Spleen (tissue), 11 donors: ENCODE data around the gene EXOSC1. TPM values are rescaled to one million over a fixed set of nuclear protein-coding genes. Genes with fewer than 3 reads are reported as not detected.

ENCODE experiments used
- DNase-seq: peaks from one replicate; pipeline ENCODE4 v3.0.0-alpha.2; 2020
- H3K27ac ChIP-seq, 8 donors: fragments of 200-600 bp; sonication (generic) in 7 of 8; 1 replicate in 4 of 8; 2 replicates in 4 of 8; pipeline versions ENCODE4 v1.5.0 to v1.8.0; 2016 to 2021; ENCODE audit warnings: inconsistent platforms in 4 of 8, mild to moderate bottlenecking in 4 of 8, moderate library complexity in 1 of 8
- H3K27me3 ChIP-seq, 7 donors: fragments of 200-600 bp; sonication (generic) in 6 of 7; replicated peaks in 1 of 7; 1 replicate in 4 of 7; 2 replicates in 3 of 7; pipeline versions ENCODE4 v1.5.0 to v1.8.0; 2016 to 2021; ENCODE audit warnings: inconsistent platforms in 3 of 7, mild to moderate bottlenecking in 1 of 7
- H3K36me3 ChIP-seq, 6 donors: fragments of 200-600 bp; sonication (generic) in 5 of 6; 1 replicate in 4 of 6; 2 replicates in 2 of 6; pipeline versions ENCODE4 v1.5.0 to v1.8.0; 2016 to 2021; ENCODE audit warnings: inconsistent platforms in 2 of 6
- H3K4me1 ChIP-seq, 6 donors: fragments of 200-600 bp; sonication (generic) in 5 of 6; 1 replicate in 3 of 6; 2 replicates in 3 of 6; pipeline versions ENCODE4 v1.5.0 to v1.8.0; 2016 to 2021; ENCODE audit warnings: inconsistent platforms in 3 of 6
- H3K4me3 ChIP-seq, 8 donors: fragments of 200-600 bp; sonication (generic) in 7 of 8; 1 replicate in 4 of 8; 2 replicates in 4 of 8; pipeline versions ENCODE4 v1.5.0 to v1.8.0; 2016 to 2021; ENCODE audit warnings: inconsistent platforms in 4 of 8, mild to moderate bottlenecking in 4 of 8, moderate library complexity in 2 of 8
- H3K9me3 ChIP-seq, 8 donors: fragments of 200-600 bp; sonication (generic) in 7 of 8; 1 replicate in 4 of 8; 2 replicates in 4 of 8; pipeline versions ENCODE4 v1.5.0 to v1.8.0; 2016 to 2021; ENCODE audit warnings: inconsistent platforms in 4 of 8
- CTCF ChIP-seq, 11 experiments: fragments of 200-600 bp in 7 of 11; fragments of 450-650 bp in 4 of 11; sonication (generic) in 4 of 11; IDR thresholded peaks in 8 of 11; conservative IDR thresholded peaks in 3 of 11; 1 replicate in 7 of 11; 2 replicates in 4 of 11; pipeline versions ENCODE4 v1.4.0 to v1.8.0; 2016 to 2021; ENCODE audit warnings: antibody characterized with exemption in 11 of 11, inconsistent platforms in 4 of 11, mild to moderate bottlenecking in 1 of 11
- POLR2AphosphoS5 ChIP-seq, 3 donors: sonication (generic); formaldehyde crosslinking; IDR thresholded peaks; one replicate each; pipeline ENCODE4 v1.5.1; 2017; ENCODE audit warnings: antibody characterized with exemption in 3 of 3
- WGBS, 5 donors: extraction: QIAGEN DNeasy Blood & Tissue Kit in 3 of 5; methylation state at CpG; one replicate each; pipeline versions ENCODE4 v1.1.5 to v1.1.7; 2013 to 2018; 5-methylcytosine and 5-hydroxymethylcytosine counted together
- intact Hi-C: fragments of 100-400 bp; cut with DNase I; formaldehyde crosslinking; loops from one replicate; pipeline ENCODE4 v1.15.0; 2023; ENCODE audit warnings: low total_unique reads
- polyA plus RNA-seq, 3 donors: library from polyadenylated mRNA; stranded (reverse); fragments of 200-250 nt; gene quantifications; one replicate each; pipeline ENCODE4 v1.2.1, GENCODE V29; 2013
- small RNA-seq, 4 donors: library from RNA; depleted of rRNA; stranded (forward); fragments of <200 nt; gene quantifications; one replicate each; pipeline ENCODE3, GENCODE V24; 2016
- total RNA-seq, 7 donors: library from RNA; depleted of rRNA in 3 of 7; stranded (reverse); fragments of >200 nt in 3 of 7; fragmentation: NEBNext Ultra II Directional in 4 of 7; extraction: Animal tissue kit (Norgen Biotek cat#: 25700) in 4 of 7; gene quantifications; one replicate each; pipeline versions ENCODE4 v1.1.0 to v1.2.1, GENCODE V29; 2016 to 2021
- donor health status: healthy with polysubstance abuse.
- donor health status: DM: no; HTN: no; CAD: no; lungs with moderate emphysema.
- donor health status: DM: no; HTN: no; CAD: no.
- donor health status: Bipolar disorder and iron deficiency.
- donor health status: healthy.
- donor health status: DM: no; HTN: no; CAD: no.
- donor health status: DM: yes; HTN: yes; CAD: no.

Gene EXOSC1
- total and polyA plus RNA-seq, 10 donors = 28.7 to 50.5 (median 37.2) TPM

GRCh38 chr10:97388152-97388551, 57.7 kb downstream of the EXOSC1 start:
- peaks cover 0 to 23% (median 1%) of the 10 kb centered on the region in 6 donors for H3K4me1 ChIP-seq
- no peaks in the 10 kb centered on the region for H3K27me3 ChIP-seq
- WGBS, 5 donors = 54 to 86% (median 81%) methylated on average over 2 to 5 of the region's 5 CpGs
- TF ChIP-seq CTCF (IDR thresholded peaks at IDR 0.05 in 8 of 11, conservative IDR thresholded peaks at IDR 0.05 in 3 of 11) = no peak
- peak in 2 of 3 donors; percentile 27 to 48 for TF ChIP-seq POLR2AphosphoS5 (IDR thresholded peaks at IDR 0.05)
- H3K36me3 ChIP-seq = peaks cover 0 to 100% (median 65%) of the 10 kb centered on the region in 6 donors
- intact Hi-C loops = no loop called here
- DNase-seq = peak; percentile 77
- H3K27ac ChIP-seq = peak overlapping the region in 2 of 8 donors; percentile 7 to 42
- no peak overlapping the region for H3K4me3 ChIP-seq
- H3K9me3 ChIP-seq = no peaks in the 10 kb centered on the region

Small RNA genes lying within 50 kb of the gene (small RNA-seq; reads per million reads assigned to genes)
- 0 reads per million in 4 donors for gene RF00019

Other genes starting within 250 kb of the EXOSC1 start
- 10 to 100 TPM; 17.5 to 35.3 (median 27.5) TPM for gene ARHGAP19, start 153.4 kb downstream of the EXOSC1 start, total RNA-seq
- 1 to 10 TPM; 3.1 to 7.4 (median 5.1) TPM for gene ARHGAP19, start 153.4 kb downstream of the EXOSC1 start, polyA plus RNA-seq
- 10 to 100 TPM; 13.3 to 27.2 (median 21.5) TPM for gene FRAT1, start 126.7 kb downstream of the EXOSC1 start, total RNA-seq
- 1 to 10 TPM; 6.0 to 7.8 (median 7.7) TPM for gene FRAT1, start 126.7 kb downstream of the EXOSC1 start, polyA plus RNA-seq
- 10 to 100 TPM; 28.3 to 75.6 (median 46.3) TPM for gene FRAT2, start 111.3 kb downstream of the EXOSC1 start, total RNA-seq
- gene FRAT2, start 111.3 kb downstream of the EXOSC1 start, polyA plus RNA-seq = 10 to 100 TPM; 12.3 to 19.9 (median 14.3) TPM
- 10 to 100 TPM; 13.4 to 51.4 (median 24.6) TPM for gene RRP12, start 44.7 kb downstream of the EXOSC1 start, total RNA-seq
- 10 to 100 TPM; 12.3 to 30.3 (median 25.1) TPM for gene RRP12, start 44.7 kb downstream of the EXOSC1 start, polyA plus RNA-seq
- 100 to 1,000 TPM; 144 to 235 (median 197) TPM for gene PGAM1, start 19.8 kb downstream of the EXOSC1 start, total RNA-seq
- gene PGAM1, start 19.8 kb downstream of the EXOSC1 start, polyA plus RNA-seq = 100 to 1,000 TPM in 1 of 3 donors, 10 to 100 TPM in 2; 51.4 to 146 (median 98.8) TPM
- 10 to 100 TPM; 23.6 to 26.1 (median 25.1) TPM for gene ZDHHC16, start 169 bp upstream of the EXOSC1 start, total RNA-seq
- 10 to 100 TPM; 14.0 to 20.1 (median 15.7) TPM for gene ZDHHC16, start 169 bp upstream of the EXOSC1 start, polyA plus RNA-seq
- 10 to 100 TPM; 54.5 to 91.5 (median 59.7) TPM for gene MMS19, start 52.4 kb upstream of the EXOSC1 start, total RNA-seq
- gene MMS19, start 52.4 kb upstream of the EXOSC1 start, polyA plus RNA-seq = 100 to 1,000 TPM in 1 of 3 donors, 10 to 100 TPM in 2; 53.5 to 101 (median 78.7) TPM
- gene UBTD1, start 52.9 kb upstream of the EXOSC1 start, total RNA-seq = 10 to 100 TPM in 6 of 7 donors, 1 to 10 TPM in 1; 8.0 to 17.6 (median 12.1) TPM
- 10 to 100 TPM in 1 of 3 donors, 1 to 10 TPM in 2; 4.5 to 11.5 (median 6.8) TPM for gene UBTD1, start 52.9 kb upstream of the EXOSC1 start, polyA plus RNA-seq
- not detected for gene ANKRD2, start 126.8 kb upstream of the EXOSC1 start, total RNA-seq
- under 1 TPM; 0.10 to 0.52 (median 0.18) TPM for gene ANKRD2, start 126.8 kb upstream of the EXOSC1 start, polyA plus RNA-seq
- gene HOGA1, start 138.4 kb upstream of the EXOSC1 start, total RNA-seq = under 1 TPM in 2 of 7 donors, not detected in 5; 0.19 to 0.32 TPM
- gene HOGA1, start 138.4 kb upstream of the EXOSC1 start, polyA plus RNA-seq = under 1 TPM; 0.11 to 0.42 (median 0.15) TPM
- not detected for gene C10orf62, start 143.7 kb upstream of the EXOSC1 start, total RNA-seq
- not detected for gene C10orf62, start 143.7 kb upstream of the EXOSC1 start, polyA plus RNA-seq
- gene MORN4, start 187.5 kb upstream of the EXOSC1 start, total RNA-seq = 1 to 10 TPM; 1.6 to 5.0 (median 2.8) TPM
- gene MORN4, start 187.5 kb upstream of the EXOSC1 start, polyA plus RNA-seq = 1 to 10 TPM; 2.0 to 2.8 (median 2.6) TPM
- 10 to 100 TPM; 19.1 to 28.7 (median 23.4) TPM for gene PI4K2A, start 194.7 kb upstream of the EXOSC1 start, total RNA-seq
- gene PI4K2A, start 194.7 kb upstream of the EXOSC1 start, polyA plus RNA-seq = 10 to 100 TPM in 1 of 3 donors, 1 to 10 TPM in 2; 7.1 to 14.3 (median 7.5) TPM
- gene AVPI1, start 241.2 kb upstream of the EXOSC1 start, total RNA-seq = 10 to 100 TPM in 6 of 7 donors, 1 to 10 TPM in 1; 4.8 to 35.8 (median 16.0) TPM
- gene AVPI1, start 241.2 kb upstream of the EXOSC1 start, polyA plus RNA-seq = 10 to 100 TPM in 1 of 3 donors, 1 to 10 TPM in 2; 4.0 to 12.2 (median 6.2) TPM